ENCODE data around the gene MLLT6. TPM values are rescaled to one million over a fixed set of nuclear protein-coding genes. Genes with fewer than 3 reads are reported as not detected.
A peak's percentile ranks its signal among the peaks of the same experiment; 100 is the strongest.

The MLLT6 gene
- total and polyA plus RNA-seq, 2 of the 13 experiments (the other 11 are each of a cell fraction or from before 2014, with no cell fraction given): 50.7 to 69.5 TPM

DNA sequence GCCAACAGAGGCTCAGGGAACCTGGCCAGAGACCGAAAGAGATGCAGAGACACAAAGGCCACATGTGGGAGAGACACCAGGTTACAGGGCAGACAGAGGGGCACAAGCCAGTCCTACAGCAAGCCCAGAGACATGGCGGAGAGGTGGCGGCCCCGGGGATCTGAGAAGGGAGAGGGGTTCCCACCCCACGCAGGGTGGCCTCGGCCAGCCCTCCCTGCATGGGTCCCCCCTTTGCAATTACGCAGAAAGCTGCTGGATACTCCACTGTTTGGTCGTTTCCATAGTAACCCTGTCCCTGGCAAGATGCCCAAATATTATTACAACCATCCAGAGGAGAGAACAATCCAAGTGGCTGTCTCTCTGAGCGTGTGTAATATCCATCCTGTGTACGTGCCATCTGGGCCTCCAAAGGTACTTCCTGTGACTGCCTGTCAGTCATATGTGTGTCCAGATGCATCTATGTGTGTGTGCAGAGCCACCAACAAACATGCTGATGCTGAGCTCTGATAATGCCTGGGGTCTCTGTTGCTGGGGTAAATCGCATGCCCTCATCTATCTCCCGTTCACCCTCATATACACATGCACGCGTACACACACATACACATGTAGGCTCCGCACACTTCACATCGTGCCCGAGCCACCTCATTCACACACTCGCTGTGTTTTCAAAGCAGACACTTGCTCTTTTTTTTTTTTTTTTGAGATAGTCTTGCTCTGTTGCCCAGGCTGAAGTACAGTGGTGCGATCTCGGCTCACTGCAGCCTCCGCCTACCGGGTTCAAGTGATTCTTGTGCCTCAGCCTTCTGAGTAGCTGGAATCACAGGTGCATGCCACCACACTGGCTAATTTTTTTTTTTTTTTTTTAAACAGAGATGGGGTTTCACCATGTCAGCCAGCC, 37.6 kb downstream of the MLLT6 start (continued):
- no peak for TF ChIP-seq ETV5 (CRISPR knock-in tag; IDR thresholded peaks at IDR 0.05; ENCODE audit: borderline replicate concordance)
- no peak for TF ChIP-seq MTF1 (CRISPR knock-in tag; IDR thresholded peaks at IDR 0.05)
- no peak for TF ChIP-seq MLLT10 (CRISPR knock-in tag; IDR thresholded peaks at IDR 0.05)
- TF ChIP-seq TRIM24 (CRISPR knock-in tag; IDR thresholded peaks at IDR 0.05): no peak
- TF ChIP-seq STAT6 (CRISPR knock-in tag; IDR thresholded peaks at IDR 0.05; ENCODE audit: borderline replicate concordance): no peak
- TF ChIP-seq, protein P1, sequence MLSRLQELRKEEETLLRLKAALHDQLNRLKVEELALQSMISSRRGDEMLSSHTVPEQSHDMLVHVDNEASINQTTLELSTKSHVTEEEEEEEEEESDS (CRISPR knock-in tag; IDR thresholded peaks at IDR 0.05; ENCODE audit: borderline replicate concordance): no peak
- TF ChIP-seq MEIS1 (CRISPR knock-in tag; IDR thresholded peaks at IDR 0.05; ENCODE audit: borderline replicate concordance): no peak
- TF ChIP-seq ZEB1 (IDR thresholded peaks at IDR 0.05; ENCODE audit: insufficient replicate concordance, low read depth): no peak
- TF ChIP-seq POLR2A (IDR thresholded peaks at IDR 0.05; ENCODE audit: insufficient read depth in 1 of 2, low read depth in 2 of 2, low read length in 2 of 2): 0 out of 4 replicates have a peak, but pooled peaks of 1 of the 2 experiments have one; percentile 21
- no peak for TF ChIP-seq TBX3 (IDR thresholded peaks at IDR 0.05; ENCODE audit: borderline replicate concordance)
- no peak for TF ChIP-seq CENPX (CRISPR knock-in tag; IDR thresholded peaks at IDR 0.05)
- no peak for TF ChIP-seq ZBED4 (CRISPR knock-in tag; IDR thresholded peaks at IDR 0.05; ENCODE audit: borderline replicate concordance)
- no peak for TF ChIP-seq SATB2 (CRISPR knock-in tag; IDR thresholded peaks at IDR 0.05)
- TF ChIP-seq NCOA5 (CRISPR knock-in tag; IDR thresholded peaks at IDR 0.05): no peak
- TF ChIP-seq ASH2L (IDR thresholded peaks at IDR 0.05; ENCODE audit: insufficient read length, low read depth, low read length): no peak
- no peak for TF ChIP-seq ZNF703 (CRISPR knock-in tag; IDR thresholded peaks at IDR 0.05; ENCODE audit: borderline replicate concordance)
- TF ChIP-seq NFATC3 (CRISPR knock-in tag; IDR thresholded peaks at IDR 0.05): no peak
- no peak for TF ChIP-seq ZKSCAN8 (CRISPR knock-in tag; IDR thresholded peaks at IDR 0.05; ENCODE audit: borderline replicate concordance)
- no peak for TF ChIP-seq ZNF354B (CRISPR knock-in tag; IDR thresholded peaks at IDR 0.05)
- TF ChIP-seq ZNF280D (CRISPR knock-in tag; IDR thresholded peaks at IDR 0.05): no peak

Measured in HepG2 (cell line).